Body of pancreas (tissue), 4 donors: ENCODE results near the gene LYST.

ENCODE experiments used
- POLR2A ChIP-seq, 3 donors: fragments of 450-650 bp; IDR thresholded peaks; one replicate each; pipeline ENCODE4 v1.6.1; 2016; ENCODE audit warnings: antibody characterized with exemption in 3 of 3, mild to moderate bottlenecking in 2 of 3
- TF ChIP-seq, protein P1 (sequence below), 7 experiments: fragments of 450-650 bp in 4 of 7; fragments of 200-600 bp in 3 of 7; sonication (generic) in 3 of 7; IDR thresholded peaks; one replicate each; pipeline ENCODE4 v1.5.1; 2016 to 2019; ENCODE audit warnings: antibody characterized with exemption in 7 of 7

DNA sequence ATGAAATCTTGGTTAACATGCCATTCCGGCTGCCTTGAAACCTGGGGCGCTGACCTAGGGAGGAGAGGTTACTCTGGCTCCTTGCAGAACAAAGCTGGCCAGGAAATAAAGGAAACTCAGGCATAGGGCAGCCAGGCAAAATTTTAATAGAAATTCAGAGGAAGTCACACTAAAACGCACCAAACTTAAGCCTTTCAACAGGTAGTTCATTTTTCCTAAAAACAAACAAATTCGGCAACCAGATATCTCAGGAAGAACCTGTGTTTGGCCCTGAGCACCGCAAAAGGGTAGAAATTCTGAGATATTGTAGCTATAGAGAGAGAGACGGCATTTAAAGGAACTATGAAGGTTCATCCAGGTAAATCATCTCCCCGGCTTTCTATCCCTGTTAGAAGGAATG lies 13.1 kb downstream of the LYST start:
- TF ChIP-seq, protein P1, sequence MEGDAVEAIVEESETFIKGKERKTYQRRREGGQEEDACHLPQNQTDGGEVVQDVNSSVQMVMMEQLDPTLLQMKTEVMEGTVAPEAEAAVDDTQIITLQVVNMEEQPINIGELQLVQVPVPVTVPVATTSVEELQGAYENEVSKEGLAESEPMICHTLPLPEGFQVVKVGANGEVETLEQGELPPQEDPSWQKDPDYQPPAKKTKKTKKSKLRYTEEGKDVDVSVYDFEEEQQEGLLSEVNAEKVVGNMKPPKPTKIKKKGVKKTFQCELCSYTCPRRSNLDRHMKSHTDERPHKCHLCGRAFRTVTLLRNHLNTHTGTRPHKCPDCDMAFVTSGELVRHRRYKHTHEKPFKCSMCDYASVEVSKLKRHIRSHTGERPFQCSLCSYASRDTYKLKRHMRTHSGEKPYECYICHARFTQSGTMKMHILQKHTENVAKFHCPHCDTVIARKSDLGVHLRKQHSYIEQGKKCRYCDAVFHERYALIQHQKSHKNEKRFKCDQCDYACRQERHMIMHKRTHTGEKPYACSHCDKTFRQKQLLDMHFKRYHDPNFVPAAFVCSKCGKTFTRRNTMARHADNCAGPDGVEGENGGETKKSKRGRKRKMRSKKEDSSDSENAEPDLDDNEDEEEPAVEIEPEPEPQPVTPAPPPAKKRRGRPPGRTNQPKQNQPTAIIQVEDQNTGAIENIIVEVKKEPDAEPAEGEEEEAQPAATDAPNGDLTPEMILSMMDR (IDR thresholded peaks at IDR 0.05), result no peak
- no peak for TF ChIP-seq POLR2A (IDR thresholded peaks at IDR 0.05)
